H9 (cell line): ENCODE measurements around the gene FSTL4. TPM values are rescaled to one million over a fixed set of nuclear protein-coding genes. Genes with fewer than 3 reads are reported as not detected.

Source experiments
- DNase-seq: peaks from one replicate; pipeline ENCODE4 v3.0.0-alpha.2; 2017
- H2AFZ ChIP-seq: one replicate; pipeline ENCODE4 v1.6.1; 2013; ENCODE audit warnings: mild to moderate bottlenecking, low read length, control low read depth, moderate library complexity
- H2AK5ac ChIP-seq: 2 replicates; pipeline ENCODE4 v1.6.1; 2013; ENCODE audit warnings: low read length, control low read depth, mixed read lengths; ENCODE audit not compliant: insufficient read length
- H2BK120ac ChIP-seq: one replicate; pipeline ENCODE4 v1.6.1; 2013; ENCODE audit warnings: low read depth, mild to moderate bottlenecking, low read length, control low read depth, inconsistent platforms; ENCODE audit not compliant: poor library complexity, severe bottlenecking
- H2BK12ac ChIP-seq: 2 replicates; pipeline ENCODE4 v1.6.1; 2013; ENCODE audit warnings: low read length, control low read depth, mixed read lengths, low read depth; ENCODE audit not compliant: insufficient read length
- H2BK15ac ChIP-seq: 2 replicates; pipeline ENCODE4 v1.6.1; 2013; ENCODE audit warnings: low read depth, low read length, control low read depth
- H2BK20ac ChIP-seq: one replicate; pipeline ENCODE4 v1.6.1; 2013; ENCODE audit warnings: low read depth, mild to moderate bottlenecking, low read length, control low read depth, inconsistent platforms; ENCODE audit not compliant: poor library complexity, severe bottlenecking
- H2BK5ac ChIP-seq: 2 replicates; pipeline ENCODE4 v1.6.1; 2013; ENCODE audit warnings: low read length, control low read depth, mixed read lengths; ENCODE audit not compliant: insufficient read length
- H3K14ac ChIP-seq: 2 replicates; pipeline ENCODE4 v1.6.1; 2013; ENCODE audit warnings: low read length, control low read depth; ENCODE audit not compliant: insufficient read depth
- H3K18ac ChIP-seq: 2 replicates; pipeline ENCODE4 v1.6.1; 2013; ENCODE audit warnings: low read depth, mild to moderate bottlenecking, mixed read lengths, low read length, control low read depth; ENCODE audit not compliant: insufficient read length
- H3K23ac ChIP-seq: 2 replicates; pipeline ENCODE4 v1.6.1; 2013; ENCODE audit warnings: low read length, control low read depth, mixed read lengths, low read depth; ENCODE audit not compliant: insufficient read length
- H3K23me2 ChIP-seq: 2 replicates; pipeline ENCODE4 v1.6.1; 2013; ENCODE audit warnings: low read depth, mild to moderate bottlenecking, mixed read lengths, low read length, control low read depth; ENCODE audit not compliant: insufficient read length, poor library complexity, severe bottlenecking
- H3K27ac ChIP-seq: 2 replicates; pipeline ENCODE4 v1.5.1; 2013; ENCODE audit warnings: low read length, control low read depth, mixed read lengths, low read depth; ENCODE audit not compliant: insufficient read length
- H3K27me3 ChIP-seq: 2 replicates; pipeline ENCODE4 v1.6.1; 2013; ENCODE audit warnings: low read length, control low read depth, inconsistent platforms; ENCODE audit not compliant: insufficient read depth
- H3K4ac ChIP-seq: 2 replicates; pipeline ENCODE4 v1.6.1; 2013; ENCODE audit warnings: low read depth, mild to moderate bottlenecking, control low read depth, inconsistent platforms, low read length, moderate library complexity
- H3K4me1 ChIP-seq: 2 replicates; pipeline ENCODE4 v1.6.1; 2013; ENCODE audit warnings: low read length, control low read depth, inconsistent platforms; ENCODE audit not compliant: insufficient read depth
- H3K4me2 ChIP-seq: 2 replicates; pipeline ENCODE4 v1.6.1; 2013; ENCODE audit warnings: low read length, control low read depth, mixed read lengths; ENCODE audit not compliant: insufficient read length, insufficient read depth
- H3K56ac ChIP-seq: 2 replicates; pipeline ENCODE4 v1.6.1; 2013; ENCODE audit warnings: low read depth, mild to moderate bottlenecking, mixed read lengths, low read length, control low read depth; ENCODE audit not compliant: insufficient read length
- H3K79me1 ChIP-seq: 2 replicates; pipeline ENCODE4 v1.6.1; 2013; ENCODE audit warnings: low read depth, mild to moderate bottlenecking, moderate library complexity, low read length, control low read depth, inconsistent platforms; ENCODE audit not compliant: insufficient read depth, poor library complexity, severe bottlenecking
- H3K79me2 ChIP-seq: 2 replicates; pipeline ENCODE4 v1.6.1; 2013; ENCODE audit warnings: low read length, control low read depth, inconsistent platforms; ENCODE audit not compliant: insufficient read depth
- H3K9ac ChIP-seq: 2 replicates; pipeline ENCODE4 v1.6.1; 2013; ENCODE audit warnings: low read length, control low read depth, mixed read lengths; ENCODE audit not compliant: insufficient read length; ENCODE audit errors: extremely low read depth
- H3K9me3 ChIP-seq: one replicate; pipeline ENCODE4 v1.6.1; 2013; ENCODE audit warnings: low read depth, low read length, inconsistent platforms; ENCODE audit not compliant: control insufficient read depth
- H3T11ph ChIP-seq: one replicate; pipeline ENCODE4 v1.6.1; 2013; ENCODE audit warnings: mild to moderate bottlenecking, low read length, control low read depth, inconsistent platforms
- H4K20me1 ChIP-seq: one replicate; pipeline ENCODE4 v1.6.1; 2013; ENCODE audit not compliant: control insufficient read depth, insufficient read length, insufficient read depth
- H4K5ac ChIP-seq: 2 replicates; pipeline ENCODE4 v1.6.1; 2013; ENCODE audit warnings: low read depth, mild to moderate bottlenecking, mixed read lengths, low read length, control low read depth; ENCODE audit not compliant: insufficient read length
- H4K8ac ChIP-seq: replicated peaks from 2 replicates; pipeline ENCODE4 v1.6.1; 2013; ENCODE audit warnings: low read length, control low read depth, mixed read lengths, low read depth; ENCODE audit not compliant: insufficient read length
- H4K91ac ChIP-seq: 2 replicates; pipeline ENCODE4 v1.6.1; 2013; ENCODE audit warnings: low read depth, mild to moderate bottlenecking, moderate library complexity, mixed read lengths, low read length, control low read depth; ENCODE audit not compliant: insufficient read length
- H3K27ac Mint-ChIP-seq, 3 experiments: 2 replicates in 2 of 3; 3 replicates in 1 of 3; pipeline ENCODE4 v1.8.0; 2020 to 2021; ENCODE audit warnings: mixed read lengths in 3 of 3, mild to moderate bottlenecking in 1 of 3, moderate library complexity in 1 of 3
- H3K27me3 Mint-ChIP-seq: 2 replicates; pipeline ENCODE4 v1.8.0; 2021; ENCODE audit warnings: low read depth, mild to moderate bottlenecking, moderate library complexity, mixed read lengths
- H3K36me3 Mint-ChIP-seq, 3 experiments: 2 replicates in 2 of 3; 3 replicates in 1 of 3; pipeline ENCODE4 v1.8.0; 2020 to 2021; ENCODE audit warnings: low read depth in 3 of 3, mixed read lengths in 3 of 3; ENCODE audit not compliant: insufficient read depth in 1 of 3
- H3K4me1 Mint-ChIP-seq, 2 experiments: 2 replicates each; pipeline ENCODE4 v1.8.0; 2020; ENCODE audit warnings: mixed read lengths in 2 of 2
- H3K4me3 Mint-ChIP-seq, 2 experiments: 2 replicates in 1 of 2; 3 replicates in 1 of 2; pipeline ENCODE4 v1.8.0; 2020 to 2021; ENCODE audit warnings: mild to moderate bottlenecking in 2 of 2, mixed read lengths in 2 of 2, moderate library complexity in 1 of 2
- H3K9me3 Mint-ChIP-seq, 2 experiments: 2 replicates in 1 of 2; 3 replicates in 1 of 2; pipeline ENCODE4 v1.8.0; 2020; ENCODE audit warnings: mild to moderate bottlenecking in 2 of 2, mixed read lengths in 2 of 2, moderate library complexity in 1 of 2
- WGBS: extraction: QIAGEN DNeasy Blood & Tissue Kit; methylation state at CpG from one replicate; pipeline ENCODE4 v1.1.7; 2013; ENCODE audit warnings: missing lambda C conversion rate, low lambda C conversion rate, mixed read lengths; ENCODE audit not compliant: insufficient read length; ENCODE audit errors: extremely low coverage; 5-methylcytosine and 5-hydroxymethylcytosine counted together
- total RNA-seq: library from RNA; stranded (reverse); gene quantifications from 2 replicates; pipeline ENCODE4 v1.2.1, GENCODE V29; 2021
- TF ChIP-seq, protein P1 (sequence below): fragments of 200-600 bp; sonication (generic); conservative IDR thresholded peaks from 3 replicates; pipeline ENCODE4 v1.8.0; 2021; ENCODE audit warnings: antibody characterized with exemption, mild to moderate bottlenecking

Gene FSTL4
- total RNA-seq, 1 experiment from 2014 or later = 5.7 TPM

GRCh38 chr5:133246376-133247150, 365.8 kb downstream of the FSTL4 start:
- Mint-ChIP-seq H3K36me3 (no peaks in the 10 kb centered on the region), H3K27ac (no peak overlapping the region), H3K27me3 (no peaks in the 10 kb centered on the region), H3K4me3 (no peak overlapping the region), H3K4me1 (peaks cover under 1 to 3% of the 10 kb centered on the region in 2 experiments; a peak in 3 of 4 replicates), H3K9me3 (no peaks in the 10 kb centered on the region)
- no peak overlapping the region for H2BK12ac ChIP-seq
- H3K4me2 ChIP-seq = no peak overlapping the region
- no peak overlapping the region for H2AK5ac ChIP-seq
- WGBS = no CpG with 5 or more reads among the region's 13 CpGs
- no peak overlapping the region for H3K23ac ChIP-seq
- H2BK15ac ChIP-seq = no peak overlapping the region
- H3K79me2 ChIP-seq = no peaks in the 10 kb centered on the region
- H3K14ac ChIP-seq = no peak overlapping the region
- no peaks in the 10 kb centered on the region for H3K4me1 ChIP-seq
- no peak overlapping the region for H4K5ac ChIP-seq
- no peak overlapping the region for H2AFZ ChIP-seq
- no peak overlapping the region for H4K91ac ChIP-seq
- H3K79me1 ChIP-seq = no peaks in the 10 kb centered on the region
- TF ChIP-seq, protein P1, sequence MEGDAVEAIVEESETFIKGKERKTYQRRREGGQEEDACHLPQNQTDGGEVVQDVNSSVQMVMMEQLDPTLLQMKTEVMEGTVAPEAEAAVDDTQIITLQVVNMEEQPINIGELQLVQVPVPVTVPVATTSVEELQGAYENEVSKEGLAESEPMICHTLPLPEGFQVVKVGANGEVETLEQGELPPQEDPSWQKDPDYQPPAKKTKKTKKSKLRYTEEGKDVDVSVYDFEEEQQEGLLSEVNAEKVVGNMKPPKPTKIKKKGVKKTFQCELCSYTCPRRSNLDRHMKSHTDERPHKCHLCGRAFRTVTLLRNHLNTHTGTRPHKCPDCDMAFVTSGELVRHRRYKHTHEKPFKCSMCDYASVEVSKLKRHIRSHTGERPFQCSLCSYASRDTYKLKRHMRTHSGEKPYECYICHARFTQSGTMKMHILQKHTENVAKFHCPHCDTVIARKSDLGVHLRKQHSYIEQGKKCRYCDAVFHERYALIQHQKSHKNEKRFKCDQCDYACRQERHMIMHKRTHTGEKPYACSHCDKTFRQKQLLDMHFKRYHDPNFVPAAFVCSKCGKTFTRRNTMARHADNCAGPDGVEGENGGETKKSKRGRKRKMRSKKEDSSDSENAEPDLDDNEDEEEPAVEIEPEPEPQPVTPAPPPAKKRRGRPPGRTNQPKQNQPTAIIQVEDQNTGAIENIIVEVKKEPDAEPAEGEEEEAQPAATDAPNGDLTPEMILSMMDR = no peak
- no peaks in the 10 kb centered on the region for H4K20me1 ChIP-seq
- no peak overlapping the region for H3K18ac ChIP-seq
- H2BK120ac ChIP-seq = no peak overlapping the region
- H3K4ac ChIP-seq = no peak overlapping the region
- H3K27me3 ChIP-seq = no peaks in the 10 kb centered on the region
- H3T11ph ChIP-seq = no peak overlapping the region
- no peaks in the 10 kb centered on the region for H3K9me3 ChIP-seq
- no peak overlapping the region for H3K9ac ChIP-seq
- no peak overlapping the region for H2BK5ac ChIP-seq
- no peak overlapping the region for H4K8ac ChIP-seq
- no peak overlapping the region for H2BK20ac ChIP-seq
- no peaks in the 10 kb centered on the region for H3K23me2 ChIP-seq
- no peak for DNase-seq
- no peak overlapping the region for H3K27ac ChIP-seq
- no peak overlapping the region for H3K56ac ChIP-seq
